Activated CD8-positive, alpha-beta T cell treated with anti-CD3 and anti-CD28 coated beads for 36 hours (primary cell): Measurements from ENCODE around the gene INPP5K. TPM values are rescaled to one million over a fixed set of nuclear protein-coding genes. Genes with fewer than 3 reads are reported as not detected.

ENCODE experiments used
- ATAC-seq: fragments of 200-7000 bp; cut with Tn5 transposase; one replicate; pipeline ENCODE4 v1.10.0; 2021; ENCODE audit warnings: mild to moderate bottlenecking, moderate library complexity
- CTCF ChIA-PET: fragments of 350-600 bp; sonication (Branson Sonifier 250); formaldehyde crosslinking; loops from one replicate; lab custom pipeline; 2021; ENCODE audit warnings: antibody characterized with exemption; lab: Charles Lee
- POLR2A ChIA-PET: fragments of 350-600 bp; sonication (Branson Sonifier 250); formaldehyde crosslinking; loops from one replicate; lab custom pipeline; 2021; ENCODE audit warnings: antibody characterized with exemption; lab: Charles Lee
- DNase-seq: peaks from one replicate; pipeline ENCODE4 v3.0.0-alpha.2; 2020
- H3K27ac Mint-ChIP-seq: one replicate; pipeline ENCODE4 v1.8.0; 2021; ENCODE audit warnings: mild to moderate bottlenecking, mixed read lengths
- H3K27me3 Mint-ChIP-seq: one replicate; pipeline ENCODE4 v1.8.0; 2021; ENCODE audit warnings: mixed read lengths
- H3K36me3 Mint-ChIP-seq: one replicate; pipeline ENCODE4 v1.8.0; 2021; ENCODE audit warnings: low read depth, mixed read lengths
- H3K4me1 Mint-ChIP-seq: one replicate; pipeline ENCODE4 v1.8.0; 2021; ENCODE audit warnings: low read depth, mixed read lengths
- H3K4me3 Mint-ChIP-seq: one replicate; pipeline ENCODE4 v1.8.0; 2021; ENCODE audit warnings: mild to moderate bottlenecking, moderate library complexity, mixed read lengths
- H3K9me3 Mint-ChIP-seq: one replicate; pipeline ENCODE4 v1.8.0; 2021; ENCODE audit warnings: mixed read lengths
- CTCF ChIP-seq: fragments of 200-600 bp; IDR thresholded peaks from one replicate; pipeline ENCODE4 v1.8.0; 2022; ENCODE audit warnings: antibody characterized with exemption, mild to moderate bottlenecking
- intact Hi-C: fragments of 100-400 bp; cut with micrococcal nuclease; formaldehyde crosslinking; loops from one replicate; pipeline ENCODE4 v1.10.0; 2022
- total RNA-seq, 2 experiments: library from RNA; stranded (reverse); gene quantifications; one replicate each; pipeline ENCODE4 v1.2.3, GENCODE V29; 2021

Gene INPP5K
- total RNA-seq, 2 experiments from 2014 or later: 16.5 to 16.7 TPM

- TF ChIP-seq CTCF: no peak
- H3K27me3 Mint-ChIP-seq: no peaks in the 10 kb centered on the region
- ChIA-PET POLR2A (interaction anchor here (1.7 kb wide), 1 partner anchor 12 kb away, joined by 5 read pairs; no protein-coding TSS in a partner anchor), CTCF (no interaction called here)
- no peak overlapping the region for H3K27ac Mint-ChIP-seq
- intact Hi-C loops: no loop called here
- H3K4me1 Mint-ChIP-seq: no peaks in the 10 kb centered on the region
- H3K4me3 Mint-ChIP-seq: no peak overlapping the region
- DNase-seq (no peak), ATAC-seq (no peak)
- no peaks in the 10 kb centered on the region for H3K9me3 Mint-ChIP-seq
- peaks cover 8% of the 10 kb centered on the region for H3K36me3 Mint-ChIP-seq
Measured at GRCh38 chr17:1503699-1504098, 12.7 kb downstream of the INPP5K start.

GRCh38 chr17:1498869-1499268, 17.5 kb downstream of the INPP5K start:
- Mint-ChIP-seq H3K27me3 (no peaks in the 10 kb centered on the region), H3K4me1 (no peaks in the 10 kb centered on the region), H3K9me3 (no peaks in the 10 kb centered on the region), H3K36me3 (no peaks in the 10 kb centered on the region), H3K4me3 (no peak overlapping the region), H3K27ac (no peak overlapping the region)
- no peak for TF ChIP-seq CTCF
- peak; percentile 45 for ATAC-seq
- POLR2A ChIA-PET: no interaction called here
- no peak for DNase-seq
- CTCF ChIA-PET: interaction anchor here (1.6 kb wide), 1 partner anchor 17 kb away, joined by 7 read pairs; the partner anchor contains the start of gene INPP5K
- intact Hi-C loops: no loop called here

GRCh38 chr17:1498233-1498632, 18.2 kb downstream of the INPP5K start:
- ChIA-PET CTCF (interaction anchor here (0.8 to 1.8 kb wide), 3 partner anchors 18 to 442 kb away, joined by 3 to 7 read pairs (median 3); partner anchors contain the start of gene INPP5K), POLR2A (interaction anchor here (0.6 kb wide), 1 partner anchor 98 kb away, joined by 5 read pairs; the partner anchor contains the start of gene YWHAE)
- H3K4me1 Mint-ChIP-seq: no peaks in the 10 kb centered on the region
- intact Hi-C loops: no loop called here
- no peak overlapping the region for H3K27ac Mint-ChIP-seq
- H3K36me3 Mint-ChIP-seq: no peaks in the 10 kb centered on the region
- no peaks in the 10 kb centered on the region for H3K27me3 Mint-ChIP-seq
- H3K9me3 Mint-ChIP-seq: no peaks in the 10 kb centered on the region
- no peak for DNase-seq
- no peak overlapping the region for H3K4me3 Mint-ChIP-seq
- ATAC-seq: no peak
- no peak for TF ChIP-seq CTCF

GRCh38 chr17:1497831-1498230, 18.6 kb downstream of the INPP5K start:
- ATAC-seq: no peak
- Mint-ChIP-seq H3K4me3 (no peak overlapping the region), H3K36me3 (no peaks in the 10 kb centered on the region), H3K27me3 (no peaks in the 10 kb centered on the region), H3K4me1 (no peaks in the 10 kb centered on the region), H3K27ac (no peak overlapping the region), H3K9me3 (no peaks in the 10 kb centered on the region)
- TF ChIP-seq CTCF: no peak
- intact Hi-C loops: no loop called here
- POLR2A ChIA-PET: interaction anchor here (0.6 kb wide), 1 partner anchor 98 kb away, joined by 5 read pairs; the partner anchor contains the start of gene YWHAE
- no peak for DNase-seq
- CTCF ChIA-PET: interaction anchor here (0.8 to 1.8 kb wide), 3 partner anchors 18 to 441 kb away, joined by 3 to 7 read pairs (median 3); partner anchors contain the start of gene INPP5K

GRCh38 chr17:1496869-1497268, 19.5 kb downstream of the INPP5K start:
- POLR2A ChIA-PET: no interaction called here
- Mint-ChIP-seq H3K27ac (no peak overlapping the region), H3K36me3 (no peaks in the 10 kb centered on the region), H3K9me3 (no peaks in the 10 kb centered on the region), H3K27me3 (peaks cover 2% of the 10 kb centered on the region), H3K4me3 (no peak overlapping the region), H3K4me1 (peaks cover 3% of the 10 kb centered on the region)
- DNase-seq: no peak
- no peak for TF ChIP-seq CTCF
- ATAC-seq: no peak
- CTCF ChIA-PET: interaction anchor here (0.9 to 1.8 kb wide), 3 partner anchors 9 to 164 kb away, joined by 3 read pairs; no protein-coding TSS in a partner anchor
- intact Hi-C loops: no loop called here
